HepG2 (cell line): ENCODE data around the gene ETS2. TPM values are rescaled to one million over a fixed set of nuclear protein-coding genes. Genes with fewer than 3 reads are reported as not detected.

Source experiments
- ATAC-seq: fragments of 200-7000 bp; cut with Tn5 transposase; 3 replicates; pipeline ENCODE4 v1.9.1; 2020; ENCODE audit warnings: mild to moderate bottlenecking, moderate library complexity
- BruUV-seq: library from RNA; stranded (reverse); fragments of 400-500 nt; replicated peaks from 2 replicates; lab custom pipeline; 2021; lab: Mats Ljungman, UMichigan
- CTCF ChIA-PET: fragments of 300-600 bp; formaldehyde crosslinking; extraction: SDS; loops from one replicate; lab custom pipeline; 2021; ENCODE audit warnings: low total read pairs, inconsistent platforms, low intra/inter-chr PET ratio; lab: Yijun Ruan, JAX
- POLR2A ChIA-PET: fragments of 350-600 bp; sonication (Branson Sonifier 250); formaldehyde crosslinking; loops from one replicate; lab custom pipeline; 2020; ENCODE audit warnings: antibody characterized with exemption, inconsistent platforms; lab: Yijun Ruan, JAX
- DNase-seq: peaks from one replicate; pipeline ENCODE4 v3.0.0-alpha.2; 2015; ENCODE audit warnings: low spot score
- FAIRE-seq: peaks from 3 replicates; lab custom pipeline; 2011; peaks lifted over from hg19 to GRCh38; lab: Jason Lieb, UNC
- H2AFZ ChIP-seq: one replicate; pipeline ENCODE4 v1.6.1; 2011; ENCODE audit warnings: low read length, inconsistent platforms
- H3K27ac ChIP-seq: fragments of 300-600 bp; 3 replicates; pipeline ENCODE4 v1.8.0; 2011; ENCODE audit warnings: mixed run types, mild to moderate bottlenecking, mixed read lengths, low read length, inconsistent platforms; ENCODE audit not compliant: insufficient read depth; ENCODE audit errors: extremely low read length
- H3K27me3 ChIP-seq, 2 experiments: fragments of 200-600 bp in 1 of 2; 2 replicates in 1 of 2; 3 replicates in 1 of 2; pipeline versions ENCODE4 v1.6.0 to v1.8.0; 2011; ENCODE audit warnings: low read length in 2 of 2, mild to moderate bottlenecking in 2 of 2, moderate library complexity in 2 of 2, inconsistent platforms in 1 of 2; ENCODE audit not compliant: insufficient read depth in 2 of 2, control insufficient read depth in 1 of 2
- H3K36me3 ChIP-seq, 2 experiments: fragments of 200-600 bp in 1 of 2; replicated peaks in 1 of 2; 2 replicates in 1 of 2; 3 replicates in 1 of 2; pipeline versions ENCODE4 v1.5.1 to v1.8.0; 2011; ENCODE audit warnings: low read length in 2 of 2, inconsistent platforms in 1 of 2; ENCODE audit not compliant: insufficient read depth in 2 of 2, control insufficient read depth in 1 of 2
- H3K4me1 ChIP-seq: 2 replicates; pipeline ENCODE4 v1.5.1; 2012; ENCODE audit warnings: low read length, inconsistent platforms; ENCODE audit not compliant: insufficient read depth
- H3K4me2 ChIP-seq: 2 replicates; pipeline ENCODE4 v1.6.0; 2011; ENCODE audit warnings: low read depth, low read length, inconsistent platforms
- H3K4me3 ChIP-seq, 3 experiments: fragments of 200-600 bp in 1 of 3; sonication (generic), shearing (Covaris generic) in 1 of 3; replicated peaks in 1 of 3; 2 replicates each; pipeline ENCODE4 v1.5.1; 2011 to 2016; ENCODE audit warnings: low read length in 3 of 3, inconsistent platforms in 2 of 3, low read depth in 2 of 3, mild to moderate bottlenecking in 2 of 3, control low read depth in 1 of 3, mixed read lengths in 1 of 3; ENCODE audit not compliant: insufficient read depth in 1 of 3
- H3K79me2 ChIP-seq: one replicate; pipeline ENCODE4 v1.6.1; 2011; ENCODE audit warnings: low read length, inconsistent platforms; ENCODE audit not compliant: insufficient read depth
- H3K9ac ChIP-seq: 2 replicates; pipeline ENCODE4 v1.6.0; 2011; ENCODE audit warnings: mild to moderate bottlenecking, low read depth, low read length, inconsistent platforms; ENCODE audit not compliant: insufficient read depth
- H3K9me3 ChIP-seq: 2 replicates; pipeline ENCODE4 v1.5.1; 2012; ENCODE audit warnings: mild to moderate bottlenecking, low read length
- H4K20me1 ChIP-seq: 2 replicates; pipeline ENCODE4 v1.6.0; 2011; ENCODE audit warnings: inconsistent platforms, mild to moderate bottlenecking, low read length, moderate library complexity; ENCODE audit not compliant: insufficient read depth
- ATM ChIP-seq: fragments of 450-650 bp; IDR thresholded peaks from 2 replicates; pipeline ENCODE4 v1.7.1; 2017; ENCODE audit warnings: mild to moderate bottlenecking, borderline replicate concordance
- CREM ChIP-seq, 2 experiments: sonication (generic) in 1 of 2; formaldehyde crosslinking in 1 of 2; IDR thresholded peaks; 2 replicates each; pipeline versions ENCODE4 v1.4.0 to v1.6.1; 2016 to 2020; ENCODE audit warnings: antibody characterized with exemption in 1 of 2, mild to moderate bottlenecking in 1 of 2, missing genetic modification reagents in 1 of 2
- KAT2B ChIP-seq: fragments of 150-350 bp; IDR thresholded peaks from 2 replicates; pipeline ENCODE4 v1.6.1; 2014; ENCODE audit warnings: low read depth, low read length, borderline replicate concordance
- MIXL1 ChIP-seq: IDR thresholded peaks from 2 replicates; pipeline ENCODE4 v1.6.1; 2016
- NAIF1 ChIP-seq: sonication (generic); formaldehyde crosslinking; IDR thresholded peaks from 2 replicates; pipeline ENCODE4 v1.5.0; 2020; ENCODE audit warnings: mild to moderate bottlenecking, missing genetic modification reagents, borderline replicate concordance
- NFYC ChIP-seq: IDR thresholded peaks from 2 replicates; pipeline ENCODE4 v1.6.1; 2016; ENCODE audit warnings: missing genetic modification reagents, missing compliant biosample characterization
- NKX3-1 ChIP-seq: sonication (generic); formaldehyde crosslinking; IDR thresholded peaks from 2 replicates; pipeline ENCODE4 v1.5.0; 2020; ENCODE audit warnings: missing genetic modification reagents
- SALL2 ChIP-seq: sonication (generic); formaldehyde crosslinking; IDR thresholded peaks from 2 replicates; pipeline ENCODE4 v1.8.1; 2023; ENCODE audit warnings: mild to moderate bottlenecking, missing genetic modification reagents, inconsistent platforms
- SYNCRIP ChIP-seq: fragments of 200-400 bp; formaldehyde crosslinking; IDR thresholded peaks from 2 replicates; pipeline ENCODE4 v1.6.1; 2018; ENCODE audit warnings: mild to moderate bottlenecking, low read depth, low read length; ENCODE audit not compliant: insufficient read depth
- TFDP1 ChIP-seq: IDR thresholded peaks from 2 replicates; pipeline ENCODE4 v1.6.1; 2016; ENCODE audit warnings: missing compliant biosample characterization, missing genetic modification reagents, borderline replicate concordance
- ZNF383 ChIP-seq: sonication (generic); formaldehyde crosslinking; IDR thresholded peaks from 2 replicates; pipeline ENCODE4 v1.4.0; 2020; ENCODE audit warnings: missing genetic modification reagents, mild to moderate bottlenecking, borderline replicate concordance
- ZNF451 ChIP-seq: sonication (generic); formaldehyde crosslinking; IDR thresholded peaks from 2 replicates; pipeline ENCODE4 v1.5.0; 2020; ENCODE audit warnings: mild to moderate bottlenecking, missing genetic modification reagents
- ZNF556 ChIP-seq: sonication (generic); formaldehyde crosslinking; IDR thresholded peaks from 2 replicates; pipeline ENCODE4 v1.4.0; 2020; ENCODE audit warnings: mild to moderate bottlenecking, missing genetic modification reagents, borderline replicate concordance
- ZNF703 ChIP-seq: sonication (generic); formaldehyde crosslinking; IDR thresholded peaks from 2 replicates; pipeline ENCODE4 v1.5.1; 2020; ENCODE audit warnings: missing genetic modification reagents, mild to moderate bottlenecking, moderate library complexity, borderline replicate concordance
- ZNF879 ChIP-seq: sonication (generic); formaldehyde crosslinking; IDR thresholded peaks from 2 replicates; pipeline ENCODE4 v1.8.1; 2023; ENCODE audit warnings: missing genetic modification reagents
- WGBS: methylation state at CpG from one replicate; pipeline ENCODE4 v1.1.6; 2017; ENCODE audit warnings: low lambda C conversion rate; 5-methylcytosine and 5-hydroxymethylcytosine counted together
- in situ Hi-C: cut with HindIII; loops from 2 replicates; pipeline ENCODE4 v1.10.0; 2017; ENCODE audit warnings: low pct_unique_long_range_greater_than_20kb; ENCODE audit not compliant: extremely low pct_ligation_motif_present
- intact Hi-C: fragments of 100-400 bp; cut with micrococcal nuclease; formaldehyde crosslinking; loops from one replicate; pipeline ENCODE4 v1.10.0; 2022; ENCODE audit not compliant: unreplicated experiment
- polyA plus RNA-seq, 8 experiments: library from polyadenylated mRNA; depleted of rRNA in 3 of 8; stranded (reverse) in 7 of 8; unstranded in 1 of 8; fragments of >200 nt; fragmentation: Illumina TruSeq in 4 of 8; extraction: Trizol in 4 of 8; gene quantifications; 2 replicates each; pipeline versions ENCODE4 v1.2.1 to v1.2.3, GENCODE V29; 2011 to 2016; ENCODE audit warnings: low read depth in 4 of 8, missing spikeins in 1 of 8, mixed read lengths in 1 of 8; ENCODE audit not compliant: insufficient read depth in 1 of 8
- total RNA-seq, 5 experiments: library from RNA; depleted of rRNA; stranded (reverse); fragments of >200 nt; fragmentation: Illumina TruSeq; extraction: Trizol; gene quantifications; 2 replicates each; pipeline ENCODE4 v1.2.3, GENCODE V29; 2016; ENCODE audit warnings: low read depth in 1 of 5

Gene ETS2
- total and polyA plus RNA-seq, 2 of the 13 experiments (the other 11 are each of a cell fraction or from before 2014, with no cell fraction given): 24.6 to 64.4 TPM

GRCh38 chr21:38842079-38842478 is 36.4 kb downstream of the ETS2 start (continued):
- TF ChIP-seq ZNF556 (CRISPR knock-in tag) (no peak), NKX3-1 (CRISPR knock-in tag) (no peak)

- ChIA-PET CTCF (no interaction called here), POLR2A (interaction anchor here (0.8 kb wide), 1 partner anchor 35 kb away, joined by 3 read pairs; no protein-coding TSS in a partner anchor)
- no peak for DNase-seq
Observed at GRCh38 chr21:38843379-38843778, 37.6 kb downstream of the ETS2 start.

GRCh38 chr21:38843806-38844503 is 38.2 kb downstream of the ETS2 start:
- FAIRE-seq: no peak
- TF ChIP-seq ZNF451 (no peak), NFYC (CRISPR knock-in tag) (no peak), ATM (no peak), KAT2B (no peak), CREM (IDR thresholded peaks at IDR 0.05) (no peak), CREM (CRISPR knock-in tag; IDR thresholded peaks at IDR 0.05) (no peak), TFDP1 (CRISPR knock-in tag) (no peak), SYNCRIP (no peak), ZNF703 (no peak), MIXL1 (no peak), NAIF1 (no peak), SALL2 (CRISPR knock-in tag) (no peak), ZNF383 (CRISPR knock-in tag) (no peak)
- TF ChIP-seq, all 625 proteins: peak for 0

More at GRCh38 chr21:38843379-38843778, 37.6 kb downstream of the ETS2 start:
- Histone ChIP-seq H3K79me2 (no peaks in the 10 kb centered on the region), H3K27me3 (no peaks in the 10 kb centered on the region), H3K27ac (no peak overlapping the region), H3K9me3 (0 out of 2 replicates have a peak, but pooled peaks cover 5% of the 10 kb centered on the region), H4K20me1 (no peaks in the 10 kb centered on the region), H3K9ac (no peak overlapping the region), H3K4me2 (no peak overlapping the region), H2AFZ (no peak overlapping the region), H3K4me3 (no peak overlapping the region), H3K4me1 (peaks cover 17% of the 10 kb centered on the region), H3K36me3 (no peaks in the 10 kb centered on the region)
- no TSS peak for BruUV-seq
- 52% methylated on average over 5 of the region's 5 CpGs for WGBS
- in situ Hi-C loops (no loop called here), intact Hi-C loops (no loop called here)
- no peak for FAIRE-seq
- ATAC-seq: no peak
- no peak for TF ChIP-seq ZNF879 (CRISPR knock-in tag)
- TF ChIP-seq, all 625 proteins: peak for 0

More at GRCh38 chr21:38843806-38844503, 38.2 kb downstream of the ETS2 start:
- H3K4me2 ChIP-seq: no peak overlapping the region
- no TSS peak for BruUV-seq
- no peaks in the 10 kb centered on the region for H3K36me3 ChIP-seq
- H2AFZ ChIP-seq: no peak overlapping the region
- WGBS: 55% methylated on average over 4 of the region's 4 CpGs
- intact Hi-C loops (no loop called here), in situ Hi-C loops (no loop called here)
- H3K4me3 ChIP-seq: no peak overlapping the region
- H3K27me3 ChIP-seq: no peaks in the 10 kb centered on the region
- POLR2A ChIA-PET: interaction anchor here (0.8 kb wide), 1 partner anchor 36 kb away, joined by 3 read pairs; no protein-coding TSS in a partner anchor
- no peaks in the 10 kb centered on the region for H3K79me2 ChIP-seq
- no peak overlapping the region for H3K27ac ChIP-seq
- 0 out of 2 replicates have a peak, but pooled peaks cover 5% of the 10 kb centered on the region for H3K9me3 ChIP-seq
- H3K9ac ChIP-seq: no peak overlapping the region
- peaks cover 14% of the 10 kb centered on the region for H3K4me1 ChIP-seq
- H4K20me1 ChIP-seq: no peaks in the 10 kb centered on the region
- DNase-seq (no peak), ATAC-seq (no peak)
- CTCF ChIA-PET: no interaction called here
